Liver (tissue), 2 donors: ENCODE measurements around the gene PRSS1.

ENCODE experiments used
- RAD21 ChIP-seq, 2 donors: IDR thresholded peaks; 2 replicates each; pipeline ENCODE4 v1.6.1; 2016; ENCODE audit warnings: antibody characterized with exemption in 2 of 2, mild to moderate bottlenecking in 2 of 2
- YY1 ChIP-seq: IDR thresholded peaks from 2 replicates; pipeline ENCODE4 v1.6.1; 2016; ENCODE audit warnings: antibody characterized with exemption, mild to moderate bottlenecking
- donor health status: healthy.

- TF ChIP-seq RAD21 (IDR thresholded peaks at IDR 0.05) (no peak), YY1 (no peak)
Observed at GRCh38 chr7:142792129-142792528, 42.9 kb downstream of the PRSS1 start.
